Body of pancreas (tissue), 4 donors: ENCODE measurements around the gene PLCZ1. TPM values are rescaled to one million over a fixed set of nuclear protein-coding genes. Genes with fewer than 3 reads are reported as not detected.

Experiments
- ATAC-seq: fragments of 150-250 bp; one replicate; pipeline ENCODE4 v1.9.1; 2016
- DNase-seq, 4 donors: peaks; one replicate each; pipeline ENCODE4 v3.0.0-alpha.2; 2019
- H3K27ac ChIP-seq, 4 donors: fragments of 200-600 bp; sonication (generic); 1 replicate in 3 of 4; 2 replicates in 1 of 4; pipeline versions ENCODE4 v1.5.1 to v1.6.1; 2016 to 2019; ENCODE audit warnings: mild to moderate bottlenecking in 1 of 4, mixed read lengths in 1 of 4, moderate library complexity in 1 of 4
- H3K27me3 ChIP-seq, 2 donors: fragments of 200-600 bp; sonication (generic); one replicate each; pipeline ENCODE4 v1.6.0; 2016; ENCODE audit warnings: mild to moderate bottlenecking in 1 of 2
- H3K36me3 ChIP-seq, 2 donors: fragments of 200-600 bp; sonication (generic); replicated peaks in 1 of 2; 2 replicates each; pipeline ENCODE4 v1.5.1; 2016; ENCODE audit warnings: low read depth in 2 of 2; ENCODE audit not compliant: insufficient read depth in 1 of 2
- H3K4me1 ChIP-seq: fragments of 200-600 bp; sonication (generic); one replicate; pipeline ENCODE4 v1.6.0; 2016
- H3K4me3 ChIP-seq, 2 donors: fragments of 200-600 bp; sonication (generic); 1 replicate in 1 of 2; 2 replicates in 1 of 2; pipeline ENCODE4 v1.5.1; 2016 to 2019
- H3K9me3 ChIP-seq, 3 donors: fragments of 200-600 bp; sonication (generic); 1 replicate in 2 of 3; 2 replicates in 1 of 3; pipeline ENCODE4 v1.5.1; 2016
- CTCF ChIP-seq, 7 experiments: fragments of 450-650 bp in 4 of 7; fragments of 200-600 bp in 3 of 7; sonication (generic) in 3 of 7; IDR thresholded peaks; one replicate each; pipeline ENCODE4 v1.5.1; 2016 to 2019; ENCODE audit warnings: antibody characterized with exemption in 7 of 7
- POLR2A ChIP-seq, 3 donors: fragments of 450-650 bp; IDR thresholded peaks; one replicate each; pipeline ENCODE4 v1.6.1; 2016; ENCODE audit warnings: antibody characterized with exemption in 3 of 3, mild to moderate bottlenecking in 2 of 3
- WGBS, 2 donors: methylation state at CpG; one replicate each; pipeline ENCODE4 v1.1.5; 2017; 5-methylcytosine and 5-hydroxymethylcytosine counted together
- intact Hi-C: fragments of 100-400 bp; cut with DNase I; formaldehyde crosslinking; loops from one replicate; pipeline ENCODE4 v1.15.1; 2023
- total RNA-seq, 2 donors: library from RNA; depleted of rRNA; stranded (reverse); fragments of >200 nt; gene quantifications; one replicate each; pipeline ENCODE4 v1.1.0, GENCODE V29; 2016

Gene PLCZ1
- total RNA-seq, 2 donors from 2014 or later: not detected

- intact Hi-C loops: no loop called here
- 85 to 86% methylated on average over 1 of the region's 1 CpG for WGBS, 2 donors
- no peaks in the 10 kb centered on the region for H3K36me3 ChIP-seq
Observed at GRCh38 chr12:18716236-18716635, 21.6 kb downstream of the PLCZ1 start.

DNA sequence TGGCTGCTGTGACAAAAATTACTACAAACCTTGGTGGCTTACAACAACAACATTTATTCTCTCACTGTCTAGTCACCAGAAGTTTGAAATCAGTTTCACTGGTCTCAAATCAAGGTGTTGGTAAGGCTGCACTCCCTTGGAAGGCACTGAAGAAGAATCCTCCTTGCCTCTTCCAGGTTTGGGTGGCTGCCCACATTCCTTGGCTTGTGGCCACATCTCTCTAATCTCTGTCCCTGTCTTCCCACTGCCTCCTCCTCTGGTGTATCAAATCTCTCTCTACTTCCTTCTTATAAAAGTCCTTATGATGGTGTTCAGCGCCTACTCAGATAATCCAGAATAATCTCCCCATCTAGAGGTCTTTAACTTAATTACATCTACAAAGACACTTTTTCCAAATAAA is 31.0 kb downstream of the PLCZ1 start:
- WGBS, 2 donors: 86 to 90% methylated on average over 1 of the region's 1 CpG
- ATAC-seq (no peak), DNase-seq (no peak)
- no peak overlapping the region for H3K4me3 ChIP-seq
- no peaks in the 10 kb centered on the region for H3K9me3 ChIP-seq
- no peaks in the 10 kb centered on the region for H3K4me1 ChIP-seq
- no peaks in the 10 kb centered on the region for H3K27me3 ChIP-seq
- H3K36me3 ChIP-seq: no peaks in the 10 kb centered on the region
- no peak for TF ChIP-seq POLR2A (IDR thresholded peaks at IDR 0.05)
- no peak for TF ChIP-seq CTCF (IDR thresholded peaks at IDR 0.05)
- no peak overlapping the region for H3K27ac ChIP-seq
- intact Hi-C loops: no loop called here

More at GRCh38 chr12:18716236-18716635, 21.6 kb downstream of the PLCZ1 start:
- DNase-seq: no peak
- Histone ChIP-seq H3K4me3 (no peak overlapping the region), H3K4me1 (no peaks in the 10 kb centered on the region), H3K27ac (no peak overlapping the region), H3K9me3 (no peaks in the 10 kb centered on the region), H3K27me3 (no peaks in the 10 kb centered on the region)
- no peak for ATAC-seq
- TF ChIP-seq POLR2A (IDR thresholded peaks at IDR 0.05) (no peak), CTCF (IDR thresholded peaks at IDR 0.05) (no peak)

GRCh38 chr12:18703911-18704310 is 33.9 kb downstream of the PLCZ1 start:
- 46 to 57% methylated on average over 2 of the region's 2 CpGs for WGBS, 2 donors
- H3K9me3 ChIP-seq: no peaks in the 10 kb centered on the region
- no peaks in the 10 kb centered on the region for H3K36me3 ChIP-seq
- ATAC-seq (no peak), DNase-seq (no peak)
- no peak for TF ChIP-seq CTCF (IDR thresholded peaks at IDR 0.05)
- TF ChIP-seq POLR2A (IDR thresholded peaks at IDR 0.05): no peak
- intact Hi-C loops: no loop called here
- no peak overlapping the region for H3K27ac ChIP-seq
- no peak overlapping the region for H3K4me3 ChIP-seq
- H3K4me1 ChIP-seq: no peaks in the 10 kb centered on the region
- H3K27me3 ChIP-seq: no peaks in the 10 kb centered on the region

- no peak for TF ChIP-seq POLR2A (IDR thresholded peaks at IDR 0.05)
- TF ChIP-seq CTCF (IDR thresholded peaks at IDR 0.05): no peak
- no peaks in the 10 kb centered on the region for H3K36me3 ChIP-seq
- no peak overlapping the region for H3K27ac ChIP-seq
- H3K4me1 ChIP-seq: no peaks in the 10 kb centered on the region
- no peaks in the 10 kb centered on the region for H3K9me3 ChIP-seq
- no peaks in the 10 kb centered on the region for H3K27me3 ChIP-seq
- WGBS, 2 donors: 17 to 18% methylated on average over 2 of the region's 2 CpGs
- no peak overlapping the region for H3K4me3 ChIP-seq
- intact Hi-C loops: no loop called here
- DNase-seq (no peak), ATAC-seq (no peak)
Observed at GRCh38 chr12:18703321-18703720, 34.5 kb downstream of the PLCZ1 start.

DNA sequence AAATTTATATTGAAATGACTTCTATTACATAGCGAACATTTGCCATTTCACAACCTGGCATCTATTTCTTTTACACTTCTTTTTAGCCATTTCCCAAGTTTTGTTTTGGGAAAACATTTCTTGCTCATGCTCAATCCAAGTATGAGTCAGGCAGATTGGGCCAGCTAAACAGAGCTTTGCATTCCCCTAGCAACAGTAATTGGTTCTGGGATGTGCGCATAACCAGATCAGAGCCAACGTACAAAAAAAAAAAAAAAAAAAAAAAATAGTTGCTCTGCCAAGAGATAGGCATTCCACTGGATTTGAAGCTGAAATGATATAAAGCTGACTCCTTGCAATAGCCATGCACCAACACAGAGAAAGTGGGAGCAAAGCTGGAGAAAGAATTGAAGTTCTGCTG is 37.5 kb downstream of the PLCZ1 start:
- no peaks in the 10 kb centered on the region for H3K36me3 ChIP-seq
- H3K27ac ChIP-seq: no peak overlapping the region
- ATAC-seq (peak; percentile 38), DNase-seq (peak in 1 of 4 donors; percentile 13)
- H3K4me3 ChIP-seq: no peak overlapping the region
- H3K4me1 ChIP-seq: no peaks in the 10 kb centered on the region
- TF ChIP-seq CTCF (IDR thresholded peaks at IDR 0.05) (no peak), POLR2A (IDR thresholded peaks at IDR 0.05) (no peak)
- 81 to 86% methylated on average over 3 of the region's 3 CpGs for WGBS, 2 donors
- H3K27me3 ChIP-seq: no peaks in the 10 kb centered on the region
- intact Hi-C loops: no loop called here
- H3K9me3 ChIP-seq: no peaks in the 10 kb centered on the region
